Neural cell (in vitro differentiated cells): ENCODE data around the gene COL18A1. TPM values are rescaled to one million over a fixed set of nuclear protein-coding genes. Genes with fewer than 3 reads are reported as not detected.

Source experiments
- H2AFZ ChIP-seq: fragments of 200-600, 300-800 bp; sonication (generic), shearing (Covaris generic); 2 replicates; pipeline ENCODE4 v1.6.0; 2014; ENCODE audit warnings: low read depth, mild to moderate bottlenecking, antibody characterized with exemption, low read length, moderate library complexity
- H3F3A ChIP-seq: fragments of 200-600 bp; shearing (Covaris generic); 2 replicates; pipeline ENCODE4 v1.6.1; 2016; ENCODE audit warnings: mild to moderate bottlenecking, moderate library complexity, mixed read lengths, antibody characterized with exemption, low read length; ENCODE audit not compliant: insufficient read depth, poor library complexity, severe bottlenecking
- H3K27ac ChIP-seq: fragments of 200-600, 300-800 bp; sonication (generic), shearing (Covaris generic); 2 replicates; pipeline ENCODE4 v1.5.1; 2014; ENCODE audit warnings: mild to moderate bottlenecking, low read length, moderate library complexity
- H3K27me3 ChIP-seq: fragments of 300-800, 200-600 bp; sonication (generic), shearing (Covaris generic); 2 replicates; pipeline ENCODE4 v1.6.0; 2014; ENCODE audit warnings: mild to moderate bottlenecking, low read depth, low read length, moderate library complexity; ENCODE audit not compliant: insufficient read depth
- H3K36me3 ChIP-seq: fragments of 300-800, 200-600 bp; sonication (generic), shearing (Covaris generic); 2 replicates; pipeline ENCODE4 v1.5.1; 2014; ENCODE audit warnings: mild to moderate bottlenecking, antibody characterized with exemption, low read length, moderate library complexity; ENCODE audit not compliant: insufficient read depth
- H3K4me2 ChIP-seq: fragments of 300-800, 200-600 bp; sonication (generic), shearing (Covaris generic); 2 replicates; pipeline ENCODE4 v1.6.0; 2014; ENCODE audit warnings: mild to moderate bottlenecking, low read length
- H3K4me3 ChIP-seq: fragments of 300-800, 200-600 bp; sonication (generic), shearing (Covaris generic); 2 replicates; pipeline ENCODE4 v1.5.1; 2014; ENCODE audit warnings: mild to moderate bottlenecking, low read length, moderate library complexity
- H3K79me2 ChIP-seq: fragments of 200-600 bp; shearing (Covaris generic); replicated peaks from 2 replicates; pipeline ENCODE4 v1.6.0; 2014; ENCODE audit warnings: mild to moderate bottlenecking, low read length, moderate library complexity; ENCODE audit not compliant: insufficient read depth
- H3K9ac ChIP-seq: fragments of 300-800, 200-600 bp; sonication (generic), shearing (Covaris generic); 2 replicates; pipeline ENCODE4 v1.6.1; 2016; ENCODE audit warnings: mild to moderate bottlenecking, low read length, mixed read lengths
- H3K9me2 ChIP-seq: fragments of 200-600 bp; shearing (Covaris generic); 2 replicates; pipeline ENCODE4 v1.6.1; 2016; ENCODE audit warnings: mild to moderate bottlenecking, low read length, mixed read lengths; ENCODE audit not compliant: insufficient read depth
- H3K9me3 ChIP-seq: fragments of 200-600, 300-800 bp; sonication (generic), shearing (Covaris generic); 2 replicates; pipeline ENCODE4 v1.6.1; 2016; ENCODE audit warnings: mild to moderate bottlenecking, mixed run types, low read length, moderate library complexity, mixed read lengths
- H4K20me1 ChIP-seq: fragments of 200-600 bp; shearing (Covaris generic); 2 replicates; pipeline ENCODE4 v1.6.1; 2016; ENCODE audit warnings: mild to moderate bottlenecking, mixed run types; ENCODE audit not compliant: insufficient read depth
- CTCF ChIP-seq: fragments of 450-650 bp; IDR thresholded peaks from 2 replicates; pipeline ENCODE4 v1.5.1; 2014; ENCODE audit warnings: antibody characterized with exemption, mild to moderate bottlenecking, moderate library complexity; ENCODE audit not compliant: poor library complexity, severe bottlenecking
- EP300 ChIP-seq: fragments of 450-650 bp; conservative IDR thresholded peaks from 2 replicates; pipeline ENCODE4 v1.6.1; 2014; ENCODE audit warnings: antibody characterized with exemption, mild to moderate bottlenecking, moderate library complexity; ENCODE audit not compliant: poor library complexity, severe bottlenecking
- EZH2 ChIP-seq: fragments of 200-600, 300-800 bp; shearing (Covaris generic), sonication (generic); IDR thresholded peaks from 2 replicates; pipeline ENCODE4 v1.6.1; 2014; ENCODE audit warnings: antibody characterized with exemption, low read length, borderline replicate concordance, mild to moderate bottlenecking; ENCODE audit not compliant: insufficient read depth, poor library complexity, severe bottlenecking
- MXI1 ChIP-seq: fragments of 450-650 bp; conservative IDR thresholded peaks from 2 replicates; pipeline ENCODE4 v1.6.1; 2014; ENCODE audit warnings: antibody characterized with exemption, mild to moderate bottlenecking; ENCODE audit not compliant: poor library complexity, severe bottlenecking
- POLR2AphosphoS5 ChIP-seq: IDR thresholded peaks from 2 replicates; pipeline ENCODE4 v1.6.1; 2012
- RAD21 ChIP-seq: fragments of 450-650 bp; conservative IDR thresholded peaks from 2 replicates; pipeline ENCODE4 v1.6.1; 2014; ENCODE audit warnings: antibody characterized with exemption, mild to moderate bottlenecking, moderate library complexity
- REST ChIP-seq: IDR thresholded peaks from 2 replicates; pipeline ENCODE4 v1.6.1; 2012; ENCODE audit warnings: borderline replicate concordance
- SMC3 ChIP-seq: fragments of 450-650 bp; conservative IDR thresholded peaks from 2 replicates; pipeline ENCODE4 v1.6.1; 2014; ENCODE audit warnings: antibody characterized with exemption, mild to moderate bottlenecking, moderate library complexity; ENCODE audit not compliant: poor library complexity
- TAF1 ChIP-seq: IDR thresholded peaks from 2 replicates; pipeline ENCODE4 v1.6.1; 2012; ENCODE audit warnings: low read depth
- polyA plus RNA-seq: library from polyadenylated mRNA; depleted of rRNA; stranded (reverse); fragments of >200 nt; gene quantifications from 2 replicates; pipeline ENCODE4 v1.2.3, GENCODE V29; 2014

The COL18A1 gene
- polyA plus RNA-seq, 1 donor from 2014 or later = 2.5 TPM

- Histone ChIP-seq H3F3A (no peaks in the 10 kb centered on the region), H3K9me2 (no peaks in the 10 kb centered on the region), H3K4me3 (no peak overlapping the region), H4K20me1 (no peaks in the 10 kb centered on the region), H3K36me3 (no peaks in the 10 kb centered on the region), H3K4me2 (no peak overlapping the region), H3K27me3 (no peaks in the 10 kb centered on the region), H2AFZ (no peak overlapping the region), H3K79me2 (no peaks in the 10 kb centered on the region), H3K9ac (no peak overlapping the region), H3K27ac (no peak overlapping the region), H3K9me3 (no peaks in the 10 kb centered on the region)
- no peak for TF ChIP-seq EP300
- TF ChIP-seq TAF1 = no peak
- no peak for TF ChIP-seq POLR2AphosphoS5
- TF ChIP-seq MXI1 = no peak
- no peak for TF ChIP-seq CTCF
- TF ChIP-seq RAD21 = no peak
- TF ChIP-seq REST = no peak
- TF ChIP-seq SMC3 = no peak
- TF ChIP-seq EZH2 = no peak
Observed at GRCh38 chr21:45417256-45417950, 12.4 kb downstream of the COL18A1 start.

- Histone ChIP-seq H2AFZ (no peak overlapping the region), H3K9me3 (no peaks in the 10 kb centered on the region), H3K79me2 (no peaks in the 10 kb centered on the region), H3F3A (no peaks in the 10 kb centered on the region), H3K9me2 (no peaks in the 10 kb centered on the region), H3K4me2 (no peak overlapping the region), H3K27me3 (no peaks in the 10 kb centered on the region), H3K4me3 (no peak overlapping the region), H3K36me3 (no peaks in the 10 kb centered on the region), H3K27ac (no peak overlapping the region), H4K20me1 (no peaks in the 10 kb centered on the region), H3K9ac (no peak overlapping the region)
- TF ChIP-seq REST (no peak), EP300 (no peak), POLR2AphosphoS5 (no peak), TAF1 (no peak), EZH2 (no peak), CTCF (no peak), RAD21 (no peak), MXI1 (no peak), SMC3 (no peak)
Observed at GRCh38 chr21:45417951-45418300, 13.0 kb downstream of the COL18A1 start.
